ENCODE results near the gene CDCA3.
A peak's percentile ranks its signal among the peaks of the same experiment; 100 is the strongest.

Gene CDCA3

DNA sequence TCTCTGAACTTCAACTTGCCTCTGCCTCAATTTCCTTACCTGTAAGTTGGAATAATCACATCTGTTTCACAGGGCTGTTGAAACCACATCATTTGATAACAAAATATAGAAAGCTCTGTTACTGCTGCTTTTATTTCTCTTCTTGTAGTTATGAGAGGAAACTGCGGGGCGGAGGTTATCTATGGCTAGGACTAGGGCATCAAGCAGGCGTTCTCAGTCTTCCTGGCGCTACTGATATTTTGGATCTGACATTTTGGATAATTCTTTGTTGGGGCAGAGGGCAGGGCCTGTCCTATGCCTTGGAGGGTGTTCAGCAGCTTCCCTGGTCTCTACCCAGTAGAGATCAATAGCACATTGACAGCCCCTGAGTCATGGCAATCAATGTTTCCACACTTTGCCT lies 19.0 kb downstream of the CDCA3 start:
- DNase-seq (ENCODE audit: low read depth): no peak

DNA sequence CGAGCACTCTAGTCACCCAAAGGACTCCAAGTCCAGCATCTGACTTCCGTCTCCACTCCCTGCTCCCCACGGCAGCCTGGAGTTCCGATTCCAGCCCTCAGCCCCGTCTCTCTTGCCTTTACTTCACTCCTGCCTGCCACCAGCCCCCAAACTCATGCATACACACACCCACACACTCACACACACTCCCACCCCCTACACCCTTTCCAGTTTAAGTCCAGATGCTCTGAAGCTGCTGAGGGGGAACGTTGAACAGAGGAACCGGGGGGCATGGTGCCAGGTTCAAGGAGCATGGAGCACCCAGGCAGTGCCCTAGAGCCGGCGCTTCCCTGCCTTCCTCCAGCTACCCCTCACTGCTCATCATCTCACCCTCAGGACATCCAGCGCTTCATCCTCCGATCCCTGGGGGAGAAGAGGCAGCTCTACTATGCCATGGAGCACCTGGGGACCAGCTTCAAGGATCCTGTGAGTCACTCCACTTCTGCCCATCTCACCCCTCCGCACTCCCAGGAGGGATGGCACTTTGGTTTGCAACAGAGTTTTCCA lies 19.6 kb downstream of the CDCA3 start:
- DNase-seq (ENCODE audit: low read depth): no peak

DNA sequence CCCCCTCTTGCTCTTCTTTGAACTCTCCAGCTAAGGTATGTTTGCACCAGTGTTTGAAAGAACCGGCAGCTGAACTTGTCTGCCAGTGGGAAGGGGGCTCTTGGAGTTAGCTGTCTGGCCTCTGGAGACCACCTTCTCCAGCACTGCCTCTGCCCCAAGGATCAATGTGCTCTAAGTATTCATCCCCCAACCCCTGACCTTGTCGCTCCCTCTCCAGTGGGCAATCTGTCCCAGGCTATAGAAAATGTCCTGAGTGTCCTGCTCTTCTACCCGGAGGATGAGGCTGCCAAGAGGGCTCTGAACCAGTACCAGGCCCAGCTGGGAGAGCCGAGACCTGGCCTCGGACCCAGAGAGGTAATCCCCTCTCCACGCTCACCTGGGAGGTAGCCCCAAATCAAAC lies 20.1 kb downstream of the CDCA3 start:
- DNase-seq (ENCODE audit: low read depth): no peak

DNA sequence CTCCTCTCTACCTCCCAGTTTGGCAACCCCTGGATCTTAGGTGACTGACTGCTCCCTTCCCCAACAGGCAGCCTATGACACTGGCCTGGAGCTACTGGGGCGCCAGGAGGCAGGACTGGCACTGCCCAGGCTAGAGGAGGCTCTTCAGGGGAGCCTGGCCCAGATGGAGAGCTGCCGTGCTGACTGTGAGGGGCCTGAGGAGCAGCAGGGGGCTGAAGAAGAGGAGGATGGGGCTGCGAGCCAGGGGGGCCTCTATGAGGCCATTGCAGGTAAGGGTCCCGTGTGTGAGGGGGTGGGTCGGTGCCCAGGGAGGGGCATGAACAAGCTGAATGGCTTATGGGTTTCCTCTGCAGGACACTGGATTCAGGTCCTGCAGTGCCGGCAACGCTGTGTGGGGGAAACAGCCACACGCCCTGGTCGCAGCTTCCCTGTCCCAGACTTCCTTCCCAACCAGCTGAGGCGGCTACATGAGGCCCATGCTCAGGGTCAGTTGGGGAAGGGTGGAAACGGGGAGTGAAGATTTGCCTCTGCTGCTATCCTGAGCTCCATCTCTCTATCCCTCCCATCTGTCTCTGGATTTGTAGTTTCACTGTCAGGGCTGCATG lies 20.7 kb downstream of the CDCA3 start:
- DNase-seq (ENCODE audit: low read depth): no peak

DNA sequence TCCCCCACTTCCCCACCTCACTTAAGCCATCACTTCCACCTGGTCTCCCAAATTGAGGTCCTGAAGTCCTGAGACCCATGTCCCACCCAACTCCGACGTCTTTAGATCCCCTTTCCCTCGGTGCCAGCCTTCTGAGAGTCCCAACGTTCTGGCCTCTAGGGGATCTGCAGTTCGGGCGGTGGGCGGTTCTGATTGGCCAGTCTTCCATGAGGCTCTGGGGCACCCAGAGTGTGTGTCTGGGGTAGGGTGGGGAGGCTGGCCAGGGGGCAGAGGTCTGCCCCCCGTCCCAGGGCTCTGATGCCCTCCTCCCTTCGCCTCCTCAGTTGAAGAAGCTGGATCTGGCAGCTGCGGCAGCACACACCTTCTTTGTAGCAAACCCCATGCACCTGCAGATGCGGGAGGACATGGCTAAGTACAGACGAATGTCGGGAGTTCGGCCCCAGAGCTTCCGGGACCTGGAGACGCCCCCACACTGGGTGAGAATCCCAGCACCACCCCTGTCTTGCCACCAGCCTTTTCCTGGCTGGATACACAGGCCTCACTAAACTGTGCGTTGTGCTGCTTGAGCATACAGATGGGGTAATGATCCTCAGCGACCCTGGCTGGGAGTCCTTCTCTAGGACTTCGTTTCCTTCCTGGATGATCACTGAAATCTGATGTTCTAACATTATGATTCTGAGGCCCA lies 21.4 kb downstream of the CDCA3 start:
- no peak for DNase-seq (ENCODE audit: low read depth)

DNA sequence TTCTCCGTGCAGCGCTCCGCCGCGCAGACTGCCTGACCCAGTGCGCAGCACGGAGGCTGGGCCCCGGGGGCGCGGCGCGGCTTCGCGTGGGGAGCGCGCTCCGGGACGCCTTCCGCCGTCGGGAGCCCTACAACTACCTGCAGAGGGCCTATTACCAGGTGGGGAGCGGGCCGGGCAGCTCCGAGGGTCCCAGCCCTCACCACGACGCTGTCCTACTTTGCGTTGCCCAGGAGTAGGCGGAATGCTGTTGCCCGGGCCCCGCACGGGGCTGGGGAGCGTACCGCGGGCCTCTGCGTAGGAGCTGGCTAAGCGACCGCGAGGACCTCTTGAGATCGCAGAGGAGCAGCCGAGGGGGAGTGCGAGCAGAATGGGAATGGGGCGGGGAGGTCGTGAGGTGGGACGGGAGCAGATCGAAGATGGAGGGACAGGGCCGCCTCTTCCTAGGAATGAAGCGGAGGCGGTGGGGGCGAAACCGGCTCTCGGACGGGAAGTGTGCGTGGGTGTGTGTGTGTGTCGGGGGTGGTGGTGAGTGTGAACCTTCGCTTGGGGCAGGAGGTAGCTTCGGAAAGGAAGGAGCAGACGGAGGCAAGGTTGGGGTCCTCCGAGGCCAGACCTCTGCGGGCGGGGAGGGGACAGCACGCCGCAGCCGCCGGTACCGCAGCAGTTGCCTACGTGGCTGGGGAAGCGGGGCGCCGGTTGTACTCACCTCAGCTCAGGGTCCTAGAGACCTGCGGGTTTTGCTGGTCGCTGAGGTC lies 22.1 kb downstream of the CDCA3 start:
- DNase-seq (ENCODE audit: low read depth): no peak

DNA sequence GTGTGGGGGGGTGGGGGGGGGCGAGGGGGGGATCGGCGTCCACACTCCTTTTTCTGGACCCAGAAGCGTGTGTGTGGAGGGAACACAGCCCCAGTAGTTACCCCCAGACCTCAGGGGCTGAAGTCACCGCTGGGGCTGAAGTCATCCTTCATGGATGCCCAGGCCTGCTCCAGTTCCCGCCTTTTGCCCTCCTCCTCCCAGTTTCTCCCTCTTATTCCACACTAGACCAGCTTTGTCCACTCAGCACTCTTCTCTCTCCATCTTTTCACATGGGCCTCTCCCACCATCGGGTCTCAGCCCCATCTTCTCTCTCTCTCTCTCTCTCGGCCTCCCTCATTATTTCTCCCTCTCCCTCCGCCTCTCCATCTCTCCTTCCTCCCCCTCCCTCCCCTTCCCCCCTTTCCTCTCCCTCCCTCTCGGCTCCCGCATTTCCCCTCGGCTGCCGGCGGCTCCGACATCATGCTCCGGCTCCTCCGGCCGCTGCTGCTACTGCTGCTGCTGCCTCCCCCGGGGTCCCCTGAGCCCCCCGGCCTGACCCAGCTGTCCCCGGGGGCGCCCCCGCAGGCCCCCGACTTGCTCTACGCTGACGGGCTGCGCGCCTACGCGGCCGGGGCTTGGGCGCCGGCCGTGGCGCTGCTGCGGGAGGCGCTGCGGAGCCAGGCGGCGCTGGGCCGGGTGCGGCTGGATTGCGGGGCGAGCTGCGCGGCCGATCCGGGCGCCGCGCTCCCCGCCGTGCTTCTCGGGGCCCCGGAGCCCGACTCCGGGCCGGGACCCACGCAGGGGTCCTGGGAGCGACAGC lies 22.9 kb downstream of the CDCA3 start, which contains the start of gene P3H3:
Gene P3H3, plus strand, starts transcription at position 426 of the 799 bp plus-strand sequence. Its CDS starts 34 bp downstream, at position 460.
- DNase-seq (ENCODE audit: low read depth): no peak

DNA sequence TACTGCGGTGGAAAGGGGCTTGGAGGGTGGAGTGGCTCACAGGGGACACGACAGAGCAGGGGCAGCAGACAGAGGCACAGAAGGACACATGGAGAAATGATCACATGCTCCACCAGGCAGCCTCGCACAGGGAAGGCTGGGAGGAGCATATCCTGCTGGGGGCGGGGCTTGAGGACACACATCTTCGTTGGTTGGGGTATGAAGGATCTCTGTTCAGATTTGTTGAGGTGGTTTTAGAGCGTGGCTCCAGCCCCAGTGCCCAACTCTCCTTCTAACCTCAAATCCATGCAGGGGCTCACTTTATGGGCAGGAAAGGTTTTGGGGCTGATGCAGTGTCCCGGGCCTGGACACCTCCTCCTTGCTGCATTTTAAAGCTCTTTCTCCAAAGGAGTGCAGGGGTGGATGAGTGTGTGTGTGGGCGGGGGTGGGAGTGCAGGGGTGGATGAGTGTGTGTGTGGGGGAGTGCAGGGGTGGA lies 23.6 kb downstream of the CDCA3 start:
- DNase-seq (ENCODE audit: low read depth): no peak

DNA sequence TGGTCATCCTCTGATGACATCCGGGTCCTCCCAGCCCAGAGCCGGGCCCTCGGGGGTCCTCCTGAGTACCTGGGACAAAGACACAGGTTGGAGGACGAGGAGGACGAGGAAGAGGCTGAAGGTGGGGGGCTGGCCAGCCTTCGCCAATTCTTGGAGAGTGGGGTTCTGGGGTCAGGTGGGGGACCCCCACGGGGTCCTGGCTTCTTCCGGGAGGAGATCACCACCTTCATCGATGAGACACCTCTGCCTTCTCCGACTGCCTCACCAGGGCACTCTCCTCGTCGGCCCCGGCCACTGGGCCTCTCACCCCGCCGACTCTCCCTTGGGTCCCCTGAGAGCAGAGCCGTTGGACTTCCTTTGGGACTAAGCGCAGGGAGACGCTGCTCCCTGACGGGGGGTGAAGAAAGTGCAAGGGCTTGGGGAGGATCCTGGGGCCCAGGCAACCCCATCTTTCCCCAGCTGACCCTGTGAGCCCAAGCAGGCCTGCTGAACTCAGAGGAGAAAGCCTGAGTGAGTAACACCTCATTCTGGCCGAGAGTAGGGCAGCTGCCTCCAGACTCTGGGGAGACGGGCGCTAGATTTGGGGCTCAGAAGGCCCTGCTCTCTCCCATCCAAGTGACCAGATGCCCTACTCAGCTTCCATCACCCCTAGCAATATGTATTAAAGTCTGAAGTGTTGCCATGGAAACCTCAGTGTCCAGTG lies 24.2 kb downstream of the CDCA3 start:
- DNase-seq (ENCODE audit: low read depth): no peak

DNA sequence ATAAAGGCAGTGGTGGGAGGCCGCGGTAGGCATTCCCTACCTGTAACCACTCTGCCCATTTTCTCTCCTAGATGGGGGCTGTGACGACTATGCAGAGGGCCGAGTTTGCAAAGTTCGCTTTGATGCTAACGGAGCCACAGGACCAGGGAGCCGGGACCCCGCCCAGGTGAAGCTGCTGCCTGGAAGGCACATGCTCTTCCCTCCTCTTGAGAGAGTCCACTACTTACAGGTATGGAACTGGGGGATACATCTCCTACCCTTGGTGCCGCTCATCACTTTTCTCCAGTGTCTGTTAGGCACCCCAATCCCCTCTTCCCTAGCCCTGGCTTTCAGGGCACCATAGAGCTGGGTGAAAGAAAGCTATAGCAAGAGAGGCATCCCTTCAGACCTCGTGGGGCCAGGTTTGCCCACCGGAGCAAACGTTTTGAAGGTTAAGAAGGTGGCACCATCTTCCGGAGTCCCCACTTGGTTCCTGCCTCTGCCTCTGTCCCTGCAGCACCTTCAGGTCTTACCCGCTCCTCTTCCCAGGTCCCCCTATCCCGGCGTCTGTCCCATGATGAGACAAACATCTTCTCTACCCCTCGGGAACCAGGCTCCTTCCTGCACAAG lies 24.9 kb downstream of the CDCA3 start:
- no peak for DNase-seq (ENCODE audit: low read depth)

DNA sequence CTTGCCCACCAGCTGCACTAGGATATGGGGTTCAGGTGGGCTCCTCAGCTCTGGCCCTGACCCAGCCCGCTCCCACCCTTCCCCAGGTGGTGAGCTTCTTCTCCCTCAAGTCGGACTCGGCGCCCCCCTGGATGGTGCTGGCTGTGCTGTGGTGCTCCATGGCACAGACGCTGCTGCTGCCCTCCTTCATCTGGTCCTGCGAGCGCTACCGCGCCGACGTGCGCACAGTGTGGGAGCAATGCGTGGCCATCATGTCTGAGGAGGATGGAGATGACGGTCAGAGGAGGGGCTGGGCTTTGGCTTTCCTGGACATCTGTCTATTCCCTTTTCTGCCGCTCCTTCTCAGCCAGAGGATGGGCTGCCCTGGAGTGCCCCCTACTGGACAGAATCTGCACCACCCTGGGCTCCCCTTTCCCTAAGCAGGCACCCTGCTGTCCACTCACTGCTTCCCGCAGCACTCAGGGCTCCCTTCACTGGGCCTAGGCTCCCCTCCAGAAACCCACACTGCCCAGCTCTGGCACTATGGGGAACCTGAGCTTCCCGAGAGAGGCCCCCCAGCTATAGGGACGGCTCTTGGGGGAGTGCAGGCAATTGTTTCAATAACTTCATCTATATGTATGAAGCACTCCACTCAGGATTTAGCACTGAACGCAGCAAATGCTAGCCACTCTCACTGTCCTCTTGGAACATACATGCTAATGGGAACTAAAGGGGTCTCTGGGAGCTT lies 25.5 kb downstream of the CDCA3 start:
- peak; percentile 63 for DNase-seq (ENCODE audit: low read depth)

DNA sequence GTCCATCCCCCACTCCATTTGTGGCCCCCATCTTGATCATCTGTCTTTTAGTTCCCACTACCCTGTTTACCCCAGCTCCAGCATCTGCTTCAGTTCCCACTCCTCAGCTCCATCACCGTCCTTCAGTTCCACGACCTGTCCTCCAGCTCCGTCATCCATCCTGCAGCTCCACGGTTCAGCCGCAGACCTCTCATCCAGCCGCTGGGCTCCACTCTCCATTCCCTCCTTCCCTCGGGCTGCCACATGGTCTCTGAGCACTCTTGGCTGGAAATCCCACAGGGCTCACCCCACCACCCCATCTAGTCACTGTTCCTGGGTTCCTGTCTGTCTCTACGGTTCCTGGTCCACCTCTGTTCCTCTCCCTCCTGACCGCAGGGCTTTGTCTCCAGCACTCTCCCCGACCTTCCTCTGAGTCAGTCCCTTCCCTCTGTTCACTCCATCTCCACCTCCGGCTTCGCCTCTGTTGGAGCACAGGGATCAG lies 26.1 kb downstream of the CDCA3 start:
- no peak for DNase-seq (ENCODE audit: low read depth)

DNA sequence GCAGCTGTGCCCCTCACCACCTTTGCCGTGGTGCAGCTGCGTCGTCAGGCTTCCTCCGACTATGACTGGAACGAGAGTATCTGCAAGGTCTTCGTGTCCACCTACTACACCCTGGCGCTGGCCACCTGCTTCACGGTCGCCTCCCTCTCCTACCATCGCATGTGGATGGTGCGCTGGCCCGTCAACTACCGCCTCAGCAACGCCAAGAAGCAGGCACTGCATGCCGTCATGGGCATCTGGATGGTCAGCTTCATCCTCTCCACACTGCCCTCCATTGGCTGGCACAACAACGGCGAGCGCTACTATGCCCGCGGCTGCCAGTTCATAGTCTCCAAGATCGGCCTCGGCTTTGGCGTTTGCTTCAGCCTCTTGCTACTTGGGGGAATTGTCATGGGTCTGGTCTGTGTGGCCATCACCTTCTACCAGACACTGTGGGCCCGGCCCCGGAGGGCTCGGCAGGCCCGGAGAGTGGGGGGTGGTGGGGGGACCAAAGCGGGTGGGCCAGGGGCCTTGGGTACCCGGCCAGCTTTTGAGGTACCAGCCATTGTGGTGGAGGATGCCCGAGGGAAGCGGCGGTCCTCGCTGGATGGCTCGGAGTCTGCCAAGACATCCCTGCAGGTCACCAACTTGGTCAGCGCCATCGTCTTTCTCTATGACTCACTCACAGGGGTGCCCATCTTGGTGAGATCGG lies 26.9 kb downstream of the CDCA3 start:
- DNase-seq (ENCODE audit: low read depth): no peak

DNA sequence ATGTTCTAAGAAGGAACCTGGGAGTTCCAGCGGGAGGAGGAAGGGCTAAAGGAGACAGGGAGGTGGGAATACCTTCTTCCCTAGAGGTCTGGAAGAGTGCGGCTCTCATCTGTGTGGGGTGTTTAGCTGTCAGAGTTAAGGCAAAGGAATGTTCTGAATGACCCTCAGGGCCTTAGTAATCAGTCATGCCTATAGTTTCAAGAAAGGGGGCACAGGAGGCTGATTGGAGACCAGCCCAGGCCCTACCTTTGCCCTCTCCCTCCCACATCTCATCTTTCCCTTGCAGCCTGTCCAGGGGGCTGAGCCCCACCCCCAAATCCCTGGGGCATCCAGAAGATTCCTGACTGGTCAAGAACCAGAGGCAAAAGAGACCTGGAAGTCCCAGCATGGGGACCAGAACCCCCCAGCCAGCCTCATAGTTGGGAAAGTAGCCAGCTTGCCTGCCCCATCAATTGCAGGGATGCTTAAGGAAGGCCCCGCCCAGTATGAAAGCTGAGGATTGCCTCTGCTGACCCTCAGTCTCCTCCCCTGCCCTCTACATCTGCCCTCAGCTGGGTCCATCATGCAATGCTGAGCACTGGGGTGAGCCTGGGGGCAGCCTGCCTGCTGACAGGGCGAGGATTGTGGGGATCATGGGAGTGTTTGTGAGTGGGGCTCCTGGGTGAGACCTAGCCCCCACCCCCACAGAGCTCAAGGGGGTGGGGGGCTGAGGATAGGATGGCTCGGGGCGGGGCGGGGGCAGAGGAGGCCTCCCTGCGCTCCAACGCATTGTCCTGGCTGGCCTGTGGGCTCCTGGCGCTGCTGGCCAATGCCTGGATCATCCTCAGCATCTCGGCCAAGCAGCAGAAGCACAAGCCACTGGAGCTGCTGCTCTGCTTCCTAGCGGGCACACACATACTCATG lies 27.7 kb downstream of the CDCA3 start:
- DNase-seq (ENCODE audit: low read depth): no peak

DNA sequence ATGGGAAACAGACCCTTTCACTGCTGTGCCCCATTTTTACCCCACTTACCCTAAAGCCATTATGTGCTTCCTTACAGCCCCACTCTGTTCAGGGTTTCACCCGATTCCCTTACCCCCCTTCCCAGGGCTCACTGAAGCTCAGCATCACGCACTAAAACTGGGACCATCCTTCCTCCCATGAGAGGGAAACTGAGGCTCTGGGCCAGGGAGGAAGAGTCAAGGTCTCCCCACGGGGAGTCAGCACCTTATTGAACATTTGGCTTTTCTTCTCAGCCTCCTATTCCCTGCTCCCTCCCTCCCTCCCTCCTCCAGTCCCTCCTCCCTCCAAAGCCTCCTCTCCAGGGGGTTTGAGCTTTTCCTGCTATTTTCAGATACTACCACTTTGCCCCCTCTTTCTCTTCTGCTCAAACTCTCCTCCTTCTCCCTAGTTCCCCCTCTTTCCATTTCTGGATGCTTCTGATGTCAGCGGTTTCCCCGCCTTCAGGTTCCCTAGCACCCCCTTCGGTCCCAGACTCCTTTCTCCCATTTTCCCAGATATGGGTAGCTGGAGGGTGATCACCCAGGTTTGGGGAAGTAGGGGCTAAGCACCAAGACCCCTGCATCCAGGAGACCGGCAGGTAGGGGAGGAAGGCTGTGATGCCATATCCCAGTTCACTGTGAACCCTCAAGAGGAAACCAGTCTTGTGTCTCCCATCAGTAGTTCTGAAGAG lies 28.5 kb downstream of the CDCA3 start:
- no peak for DNase-seq (ENCODE audit: low read depth)

DNA sequence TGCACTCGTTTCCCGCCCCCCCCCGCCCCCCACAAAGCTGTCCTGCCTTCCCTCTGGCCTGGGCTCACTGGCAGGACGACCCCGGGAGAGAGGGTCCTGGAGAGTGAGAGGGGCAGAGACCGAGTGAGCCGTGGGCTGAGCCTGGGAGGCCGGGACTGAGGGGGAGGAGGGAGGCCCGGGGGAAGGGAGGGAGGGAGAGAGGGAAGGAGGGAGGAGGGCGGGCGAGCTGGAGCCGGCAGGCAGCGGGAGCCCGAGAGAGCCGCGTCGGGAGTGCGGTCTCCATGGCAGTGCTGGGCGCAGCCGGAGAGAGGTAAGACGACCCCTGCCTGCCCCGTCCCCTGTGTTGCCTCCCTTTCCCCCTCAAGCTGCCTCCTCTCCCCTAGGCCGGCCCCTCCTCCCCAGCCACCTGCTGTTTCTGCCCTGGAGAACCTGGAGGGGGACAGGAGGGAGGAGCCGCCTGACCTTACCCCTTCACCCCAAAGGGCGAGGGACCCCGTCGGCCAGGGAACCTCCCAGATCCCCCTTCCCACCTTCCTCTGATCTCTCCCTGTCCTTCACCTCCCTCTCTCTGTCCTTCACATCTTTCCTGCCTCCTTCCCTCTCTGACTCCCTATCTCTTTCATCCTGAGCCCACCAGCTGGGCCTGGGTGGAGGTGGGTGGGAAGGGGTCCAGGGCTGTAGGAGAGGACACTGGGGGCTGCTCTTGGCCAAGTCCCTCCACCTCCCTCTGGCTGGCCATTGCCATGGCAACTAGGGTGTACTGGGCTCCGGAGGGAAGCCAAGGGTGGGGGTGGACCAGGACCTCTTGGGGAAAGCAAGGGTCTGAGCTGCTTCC lies 29.3 kb downstream of the CDCA3 start, which contains the start of gene GPR162:
Gene GPR162, plus strand, starts transcription at position 231 of the 835 bp plus-strand sequence. CDS start 2,078 bp downstream, outside the sequence.
- DNase-seq (ENCODE audit: low read depth): no peak

DNA sequence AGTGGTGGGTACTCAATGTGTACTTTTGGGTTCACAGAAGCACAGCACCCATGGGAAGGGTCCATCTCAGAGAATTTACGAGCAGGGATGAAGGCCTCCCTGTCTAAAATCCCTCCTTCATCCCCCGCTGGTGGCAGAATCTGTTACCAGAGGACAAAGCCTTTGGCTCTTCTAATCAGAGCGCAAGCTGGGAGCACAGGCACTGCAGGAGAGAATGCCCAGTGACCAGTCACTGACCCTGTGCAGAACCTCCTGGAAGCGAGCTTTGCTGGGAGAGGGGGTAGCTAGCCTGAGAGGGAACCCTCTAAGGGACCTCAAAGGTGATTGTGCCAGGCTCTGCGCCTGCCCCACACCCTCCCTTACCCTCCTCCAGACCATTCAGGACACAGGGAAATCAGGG lies 30.9 kb downstream of the CDCA3 start:
- DNase-seq (ENCODE audit: low read depth): no peak
